Chondrocyte (in vitro differentiated cells): ENCODE measurements around the gene SULT1B1. TPM values are rescaled to one million over a fixed set of nuclear protein-coding genes. Genes with fewer than 3 reads are reported as not detected.

ENCODE experiments used
- DNase-seq: peaks from one replicate; pipeline ENCODE4 v3.0.0; 2021; ENCODE audit warnings: mixed read lengths, low spot score
- H3K27ac Mint-ChIP-seq: one replicate; pipeline ENCODE4 v1.8.0; 2021; ENCODE audit warnings: mild to moderate bottlenecking, moderate library complexity, mixed read lengths; ENCODE audit not compliant: unreplicated experiment
- H3K27me3 Mint-ChIP-seq: 2 replicates; pipeline ENCODE4 v1.8.0; 2021; ENCODE audit warnings: low read depth, mixed read lengths
- H3K36me3 Mint-ChIP-seq: 2 replicates; pipeline ENCODE4 v1.8.0; 2021; ENCODE audit warnings: low read depth, mixed read lengths
- H3K4me1 Mint-ChIP-seq: 2 replicates; pipeline ENCODE4 v1.8.0; 2021; ENCODE audit warnings: low read depth, mild to moderate bottlenecking, mixed read lengths
- H3K4me3 Mint-ChIP-seq: one replicate; pipeline ENCODE4 v1.8.0; 2021; ENCODE audit warnings: mild to moderate bottlenecking, moderate library complexity, mixed read lengths; ENCODE audit not compliant: unreplicated experiment
- H3K9me3 Mint-ChIP-seq: 2 replicates; pipeline ENCODE4 v1.8.0; 2021; ENCODE audit warnings: low read depth, mixed read lengths
- CTCF ChIP-seq: fragments of 200-600 bp; sonication (generic); IDR thresholded peaks from 2 replicates; pipeline ENCODE4 v1.5.0; 2021; ENCODE audit warnings: antibody characterized with exemption, mild to moderate bottlenecking, moderate library complexity
- total RNA-seq: library from RNA; stranded (reverse); gene quantifications from 3 replicates; pipeline ENCODE4 v1.2.1, GENCODE V29; 2021

SULT1B1 gene
- total RNA-seq, 1 donor from 2014 or later: 0.52 TPM

DNA sequence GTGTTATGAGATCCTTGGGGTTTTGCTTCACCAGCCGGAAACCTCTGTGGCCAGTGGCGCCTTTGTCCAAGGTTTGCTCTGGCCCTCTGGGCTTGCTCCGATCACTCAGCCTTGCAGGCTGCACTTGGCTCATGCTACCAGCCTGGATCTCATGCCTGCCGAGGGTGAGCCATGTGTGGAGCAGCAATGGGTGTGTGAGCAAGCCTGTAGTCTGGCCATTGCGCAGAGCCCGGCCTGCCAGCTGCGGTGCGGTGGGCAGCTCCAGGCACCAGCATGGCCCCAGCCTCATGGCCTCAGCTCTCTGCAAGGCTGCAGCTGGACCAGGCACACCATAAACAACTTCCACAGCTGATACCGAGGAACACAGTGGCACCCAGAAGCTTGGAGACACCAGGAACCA lies 17.8 kb downstream of the SULT1B1 start:
- no peak overlapping the region for H3K4me3 Mint-ChIP-seq
- no peaks in the 10 kb centered on the region for H3K27me3 Mint-ChIP-seq
- no peaks in the 10 kb centered on the region for H3K4me1 Mint-ChIP-seq
- H3K36me3 Mint-ChIP-seq: no peaks in the 10 kb centered on the region
- TF ChIP-seq CTCF: no peak
- peaks cover 16% of the 10 kb centered on the region for H3K9me3 Mint-ChIP-seq
- peak; percentile 68 for DNase-seq
- H3K27ac Mint-ChIP-seq: no peak overlapping the region

DNA sequence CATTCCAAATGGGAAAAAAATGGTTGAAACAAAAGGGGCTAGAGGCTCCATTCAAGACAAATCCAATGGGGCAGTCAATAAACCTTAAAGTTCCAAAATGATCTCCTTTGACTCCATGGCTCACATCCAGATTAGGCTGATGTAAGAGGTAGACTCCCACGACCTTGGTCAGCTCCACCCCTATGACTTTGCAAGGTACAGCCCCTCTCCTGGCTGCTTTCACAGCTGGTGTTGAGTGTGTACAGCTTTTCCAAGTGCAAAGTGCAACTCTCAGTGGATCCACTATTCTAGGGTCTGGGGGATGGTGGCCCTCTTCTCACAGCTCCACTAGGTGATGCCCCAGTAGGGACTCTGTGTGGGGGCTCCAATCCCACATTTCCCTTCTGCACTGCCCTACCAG lies 21.5 kb downstream of the SULT1B1 start:
- Mint-ChIP-seq H3K4me1 (no peaks in the 10 kb centered on the region), H3K27me3 (no peaks in the 10 kb centered on the region), H3K27ac (no peak overlapping the region), H3K9me3 (no peaks in the 10 kb centered on the region), H3K36me3 (no peaks in the 10 kb centered on the region), H3K4me3 (no peak overlapping the region)
- no peak for TF ChIP-seq CTCF
- no peak for DNase-seq

DNA sequence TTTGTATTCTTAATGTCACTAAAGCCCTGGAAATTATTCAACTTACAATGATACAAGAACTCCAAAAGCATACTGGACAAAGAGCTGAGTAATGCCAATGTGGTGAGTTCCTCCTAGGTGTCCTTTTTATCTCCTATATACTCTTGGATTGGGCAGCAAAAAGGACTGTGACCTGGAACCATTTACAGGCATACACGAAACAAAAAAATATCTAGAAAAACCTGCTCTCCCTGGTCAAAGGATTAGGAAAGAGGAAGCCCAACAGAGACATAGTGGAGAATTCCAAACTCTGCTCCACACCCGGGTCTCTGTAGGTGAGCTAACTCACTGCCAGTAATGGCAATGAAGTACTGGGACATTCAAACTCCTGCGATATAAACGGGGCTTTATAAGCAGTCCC lies 25.3 kb downstream of the SULT1B1 start:
- no peak for TF ChIP-seq CTCF
- H3K9me3 Mint-ChIP-seq: no peaks in the 10 kb centered on the region
- H3K4me3 Mint-ChIP-seq: no peak overlapping the region
- peaks cover 21% of the 10 kb centered on the region for H3K4me1 Mint-ChIP-seq
- no peaks in the 10 kb centered on the region for H3K36me3 Mint-ChIP-seq
- DNase-seq: no peak
- no peaks in the 10 kb centered on the region for H3K27me3 Mint-ChIP-seq
- H3K27ac Mint-ChIP-seq: no peak overlapping the region

GRCh38 chr4:69731847-69732246 lies 28.6 kb downstream of the SULT1B1 start:
- no peak for DNase-seq
- no peak overlapping the region for H3K27ac Mint-ChIP-seq
- no peak overlapping the region for H3K4me3 Mint-ChIP-seq
- peaks cover 39% of the 10 kb centered on the region for H3K4me1 Mint-ChIP-seq
- H3K27me3 Mint-ChIP-seq: no peaks in the 10 kb centered on the region
- TF ChIP-seq CTCF: no peak
- H3K9me3 Mint-ChIP-seq: no peaks in the 10 kb centered on the region
- H3K36me3 Mint-ChIP-seq: no peaks in the 10 kb centered on the region

- H3K9me3 Mint-ChIP-seq: no peaks in the 10 kb centered on the region
- H3K27ac Mint-ChIP-seq: no peak overlapping the region
- H3K4me1 Mint-ChIP-seq: peaks cover 44% of the 10 kb centered on the region
- DNase-seq: no peak
- no peak for TF ChIP-seq CTCF
- no peaks in the 10 kb centered on the region for H3K36me3 Mint-ChIP-seq
- H3K27me3 Mint-ChIP-seq: no peaks in the 10 kb centered on the region
- H3K4me3 Mint-ChIP-seq: no peak overlapping the region
These were observed 29.2 kb downstream of the SULT1B1 start for GRCh38 chr4:69731241-69731640.
